Measurements from ENCODE around the gene AARS2.

DNA sequence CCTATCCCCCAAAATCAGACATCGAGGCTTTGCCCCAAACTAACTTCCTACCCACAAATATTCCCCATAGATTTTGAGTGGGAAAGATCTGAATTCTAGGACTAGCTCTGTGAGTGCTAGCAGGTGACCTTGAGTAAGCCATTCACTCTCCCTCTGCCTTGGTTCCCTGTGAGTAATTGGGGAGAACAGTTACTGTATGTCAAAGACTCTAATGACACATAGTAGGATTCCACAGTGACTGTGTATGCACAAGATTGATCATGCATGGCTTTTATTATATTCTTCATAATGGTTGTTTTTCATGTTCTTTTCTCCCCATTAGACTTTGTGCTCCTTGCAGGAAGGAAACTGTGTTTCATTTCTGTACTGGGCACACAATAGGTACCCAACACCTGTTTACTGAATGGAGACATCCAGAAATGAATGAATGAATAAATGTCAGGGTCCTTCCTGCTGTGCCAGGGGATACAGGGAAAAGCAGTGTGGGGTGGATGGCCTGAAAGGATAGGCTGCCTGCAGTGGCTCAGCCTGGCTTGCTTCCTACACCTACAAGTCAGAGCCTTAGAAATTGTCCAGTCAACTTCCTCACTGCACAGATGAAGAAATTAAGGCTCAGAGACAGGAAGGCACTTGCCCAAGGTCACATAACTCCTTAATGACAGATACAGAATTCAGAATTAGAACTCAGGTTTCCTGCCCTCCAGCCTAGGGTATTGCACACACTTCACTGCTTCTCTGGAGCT, 43.8 kb downstream of the AARS2 start:
- TF ChIP-seq ZNF423 (CRISPR knock-in tag; IDR thresholded peaks at IDR 0.05), result no peak
- no peak for TF ChIP-seq NR3C1 (CRISPR knock-in tag; conservative IDR thresholded peaks at IDR 0.05; ENCODE audit: low read depth)
- TF ChIP-seq CTCF (IDR thresholded peaks at IDR 0.05), result no peak
- no peak for TF ChIP-seq TP53 (CRISPR knock-in tag; IDR thresholded peaks at IDR 0.05)
- no peak for TF ChIP-seq JUN (CRISPR knock-in tag; IDR thresholded peaks at IDR 0.05)
- TF ChIP-seq E2F5 (CRISPR knock-in tag; IDR thresholded peaks at IDR 0.05), result no peak
- no peak for TF ChIP-seq USF2 (CRISPR knock-in tag; IDR thresholded peaks at IDR 0.05)
- TF ChIP-seq E2F4 (CRISPR knock-in tag; IDR thresholded peaks at IDR 0.05; ENCODE audit: borderline replicate concordance, low read depth), result no peak
- no peak for TF ChIP-seq USF1 (CRISPR knock-in tag; IDR thresholded peaks at IDR 0.05)
- no peak for TF ChIP-seq NFYB (CRISPR knock-in tag; conservative IDR thresholded peaks at IDR 0.05; ENCODE audit: low read depth)
- TF ChIP-seq, protein P1, sequence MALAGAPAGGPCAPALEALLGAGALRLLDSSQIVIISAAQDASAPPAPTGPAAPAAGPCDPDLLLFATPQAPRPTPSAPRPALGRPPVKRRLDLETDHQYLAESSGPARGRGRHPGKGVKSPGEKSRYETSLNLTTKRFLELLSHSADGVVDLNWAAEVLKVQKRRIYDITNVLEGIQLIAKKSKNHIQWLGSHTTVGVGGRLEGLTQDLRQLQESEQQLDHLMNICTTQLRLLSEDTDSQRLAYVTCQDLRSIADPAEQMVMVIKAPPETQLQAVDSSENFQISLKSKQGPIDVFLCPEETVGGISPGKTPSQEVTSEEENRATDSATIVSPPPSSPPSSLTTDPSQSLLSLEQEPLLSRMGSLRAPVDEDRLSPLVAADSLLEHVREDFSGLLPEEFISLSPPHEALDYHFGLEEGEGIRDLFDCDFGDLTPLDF (CRISPR knock-in tag; IDR thresholded peaks at IDR 0.05), result no peak
- no peak for TF ChIP-seq STAT6 (CRISPR knock-in tag; conservative IDR thresholded peaks at IDR 0.05; ENCODE audit: low read depth)
- no peak for TF ChIP-seq PREB (CRISPR knock-in tag; IDR thresholded peaks at IDR 0.05; ENCODE audit: borderline replicate concordance)
- TF ChIP-seq SMAD3 (CRISPR knock-in tag; IDR thresholded peaks at IDR 0.05; ENCODE audit: borderline replicate concordance), result no peak
